Activated CD4-positive, alpha-beta T cell treated with anti-CD3 and anti-CD28 coated beads, Interleukin-2, amount 10 ng/mL, durations not matched to agents 7 days and 5 days (primary cell): ENCODE measurements around the gene RPRM. TPM values are rescaled to one million over a fixed set of nuclear protein-coding genes. Genes with fewer than 3 reads are reported as not detected.

Experiments
- CTCF ChIA-PET: fragments of 350-600 bp; sonication (Branson Sonifier 250); formaldehyde crosslinking; loops from one replicate; lab custom pipeline; 2021; ENCODE audit warnings: antibody characterized with exemption; lab: Charles Lee
- POLR2A ChIA-PET: fragments of 350-600 bp; sonication (Branson Sonifier 250); formaldehyde crosslinking; loops from one replicate; lab custom pipeline; 2021; ENCODE audit warnings: antibody characterized with exemption; lab: Charles Lee
- DNase-seq: peaks from one replicate; pipeline ENCODE4 v3.0.0-alpha.2; 2020
- H3K27ac Mint-ChIP-seq: one replicate; pipeline ENCODE4 v1.8.0; 2021; ENCODE audit warnings: mild to moderate bottlenecking, moderate library complexity, mixed read lengths
- H3K27me3 Mint-ChIP-seq: one replicate; pipeline ENCODE4 v1.8.0; 2021; ENCODE audit warnings: mixed read lengths
- H3K36me3 Mint-ChIP-seq: one replicate; pipeline ENCODE4 v1.8.0; 2021; ENCODE audit warnings: low read depth, mixed read lengths
- H3K4me1 Mint-ChIP-seq: one replicate; pipeline ENCODE4 v1.8.0; 2021; ENCODE audit warnings: mixed read lengths
- H3K4me3 Mint-ChIP-seq: one replicate; pipeline ENCODE4 v1.8.0; 2021; ENCODE audit warnings: mild to moderate bottlenecking, moderate library complexity, mixed read lengths
- H3K9me3 Mint-ChIP-seq: one replicate; pipeline ENCODE4 v1.8.0; 2021; ENCODE audit warnings: mixed read lengths
- total RNA-seq, 2 experiments: library from RNA; stranded (reverse); gene quantifications; one replicate each; pipeline ENCODE4 v1.2.3, GENCODE V29; 2021

Gene RPRM
- total RNA-seq, 2 experiments from 2014 or later: not detected

- peak overlapping the region; percentile 26 for H3K4me3 Mint-ChIP-seq
- POLR2A ChIA-PET: no interaction called here
- no peak overlapping the region for H3K27ac Mint-ChIP-seq
- H3K4me1 Mint-ChIP-seq: peaks cover 9% of the 10 kb centered on the region
- H3K36me3 Mint-ChIP-seq: peaks cover 2% of the 10 kb centered on the region
- no peaks in the 10 kb centered on the region for H3K9me3 Mint-ChIP-seq
- no peak for DNase-seq
- CTCF ChIA-PET: no interaction called here
- peaks cover 60% of the 10 kb centered on the region for H3K27me3 Mint-ChIP-seq
These were observed 800 bp downstream of the RPRM start for GRCh38 chr2:153477636-153478288.

DNA sequence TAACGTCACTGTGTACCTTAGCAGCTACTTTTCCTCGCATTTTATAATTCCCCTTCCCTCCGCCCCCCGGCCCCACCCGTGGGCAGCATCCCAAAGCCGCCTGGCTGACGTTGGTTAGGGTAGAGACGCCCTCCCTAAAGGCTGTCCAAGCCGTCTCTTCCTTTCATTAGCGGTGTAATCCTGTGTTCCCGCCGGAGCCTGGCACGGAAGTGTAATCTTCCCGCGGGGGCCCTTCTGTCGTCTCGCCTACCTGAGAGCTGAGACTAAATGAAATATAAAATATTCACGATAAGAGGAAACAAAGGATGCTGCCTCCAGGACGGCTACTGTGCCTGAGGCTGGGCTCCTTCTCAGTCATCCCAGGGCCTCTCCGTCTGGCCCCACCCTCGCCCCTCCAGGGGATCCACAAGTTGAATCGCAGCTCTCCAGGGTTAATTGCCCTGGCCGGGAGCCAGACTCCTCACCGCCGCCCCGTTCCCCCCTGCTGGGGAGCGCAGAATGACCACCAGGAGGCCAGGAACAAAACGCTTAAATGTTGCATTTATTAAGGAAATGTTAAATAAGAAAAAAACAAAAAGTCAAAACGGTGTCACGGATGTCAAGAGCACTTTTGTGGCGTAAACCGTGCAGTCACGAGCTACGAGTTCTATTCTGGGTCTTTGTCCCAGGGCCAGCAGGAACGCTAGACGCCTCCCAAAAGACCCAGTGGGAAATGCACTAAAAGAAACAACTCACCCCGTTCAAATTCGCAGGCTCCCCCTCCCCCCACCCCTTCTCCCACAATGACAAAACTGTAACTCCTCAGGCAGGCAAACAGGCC is 1.5 kb downstream of the RPRM start:
- H3K9me3 Mint-ChIP-seq: no peaks in the 10 kb centered on the region
- H3K4me1 Mint-ChIP-seq: peaks cover 9% of the 10 kb centered on the region
- DNase-seq: no peak
- H3K36me3 Mint-ChIP-seq: peaks cover 2% of the 10 kb centered on the region
- ChIA-PET POLR2A (no interaction called here), CTCF (no interaction called here)
- peaks cover 60% of the 10 kb centered on the region for H3K27me3 Mint-ChIP-seq
- no peak overlapping the region for H3K4me3 Mint-ChIP-seq
- no peak overlapping the region for H3K27ac Mint-ChIP-seq

GRCh38 chr2:153476491-153476815 is 2.1 kb downstream of the RPRM start:
- peaks cover 60% of the 10 kb centered on the region for H3K27me3 Mint-ChIP-seq
- ChIA-PET POLR2A (no interaction called here), CTCF (no interaction called here)
- peaks cover 9% of the 10 kb centered on the region for H3K4me1 Mint-ChIP-seq
- H3K27ac Mint-ChIP-seq: no peak overlapping the region
- no peak for DNase-seq
- H3K36me3 Mint-ChIP-seq: peaks cover 2% of the 10 kb centered on the region
- H3K4me3 Mint-ChIP-seq: no peak overlapping the region
- H3K9me3 Mint-ChIP-seq: no peaks in the 10 kb centered on the region

DNA sequence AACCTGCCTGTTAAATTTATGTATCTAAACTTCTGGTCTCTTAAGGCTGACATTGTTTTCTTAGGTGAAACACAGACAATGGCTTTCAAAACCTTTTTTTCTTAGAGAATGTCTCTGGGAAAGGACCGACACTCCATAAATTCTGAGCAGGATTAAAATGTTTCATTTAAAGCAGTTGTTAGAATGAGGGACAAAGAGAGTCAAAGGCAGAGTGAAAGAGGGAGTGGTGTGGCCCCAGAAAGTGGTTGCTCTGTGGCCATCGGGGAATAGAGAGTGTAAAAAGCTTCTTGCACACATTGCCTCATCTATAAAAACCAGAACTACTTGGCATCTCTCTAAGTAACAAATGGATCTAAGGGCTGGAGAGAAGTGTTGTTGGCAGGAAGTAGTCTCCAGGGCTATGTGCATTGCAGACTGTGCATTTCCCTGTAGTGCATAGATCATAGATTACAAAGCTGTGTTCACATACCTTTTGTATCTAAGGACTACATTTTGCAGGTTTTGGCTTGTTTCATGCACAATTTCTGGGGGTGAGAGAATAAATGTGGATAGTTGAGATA is 3.6 kb downstream of the RPRM start:
- no peaks in the 10 kb centered on the region for H3K9me3 Mint-ChIP-seq
- peaks cover 2% of the 10 kb centered on the region for H3K36me3 Mint-ChIP-seq
- no peak overlapping the region for H3K27ac Mint-ChIP-seq
- POLR2A ChIA-PET: no interaction called here
- peaks cover 52% of the 10 kb centered on the region for H3K27me3 Mint-ChIP-seq
- no peak for DNase-seq
- CTCF ChIA-PET: no interaction called here
- H3K4me3 Mint-ChIP-seq: no peak overlapping the region
- peaks cover 9% of the 10 kb centered on the region for H3K4me1 Mint-ChIP-seq

DNA sequence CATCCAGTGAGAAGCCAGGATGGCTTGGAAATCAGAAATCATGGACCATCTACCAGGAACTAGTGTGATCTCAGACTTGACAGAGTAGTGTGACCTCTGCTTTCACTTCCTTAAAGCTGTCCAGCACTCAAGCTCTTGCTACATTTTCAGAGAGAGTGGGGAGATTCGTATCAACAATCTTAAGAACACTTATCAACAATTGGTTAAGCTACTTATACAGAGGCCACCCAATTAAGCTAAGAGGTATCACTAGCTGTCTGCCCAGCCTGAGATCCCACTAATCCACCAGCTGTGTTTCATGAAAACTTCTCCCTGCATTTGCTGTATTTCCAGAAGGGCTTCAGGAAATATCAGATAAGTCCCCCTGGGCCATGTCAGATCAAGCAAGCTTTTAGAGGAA is 4.2 kb downstream of the RPRM start:
- no peak for DNase-seq
- ChIA-PET POLR2A (no interaction called here), CTCF (no interaction called here)
- peaks cover 2% of the 10 kb centered on the region for H3K36me3 Mint-ChIP-seq
- H3K27me3 Mint-ChIP-seq: peaks cover 48% of the 10 kb centered on the region
- H3K4me1 Mint-ChIP-seq: peaks cover 9% of the 10 kb centered on the region
- H3K27ac Mint-ChIP-seq: no peak overlapping the region
- no peak overlapping the region for H3K4me3 Mint-ChIP-seq
- no peaks in the 10 kb centered on the region for H3K9me3 Mint-ChIP-seq

- ChIA-PET CTCF (interaction anchor here (1.1 kb wide), 1 partner anchor 15 kb away, joined by 3 read pairs; no protein-coding TSS in a partner anchor), POLR2A (no interaction called here)
- no peaks in the 10 kb centered on the region for H3K9me3 Mint-ChIP-seq
- no peaks in the 10 kb centered on the region for H3K4me1 Mint-ChIP-seq
- no peak for DNase-seq
- H3K27ac Mint-ChIP-seq: no peak overlapping the region
- peaks cover 18% of the 10 kb centered on the region for H3K27me3 Mint-ChIP-seq
- no peaks in the 10 kb centered on the region for H3K36me3 Mint-ChIP-seq
- H3K4me3 Mint-ChIP-seq: no peak overlapping the region
These were observed 7.7 kb downstream of the RPRM start for GRCh38 chr2:153470867-153471266.

DNA sequence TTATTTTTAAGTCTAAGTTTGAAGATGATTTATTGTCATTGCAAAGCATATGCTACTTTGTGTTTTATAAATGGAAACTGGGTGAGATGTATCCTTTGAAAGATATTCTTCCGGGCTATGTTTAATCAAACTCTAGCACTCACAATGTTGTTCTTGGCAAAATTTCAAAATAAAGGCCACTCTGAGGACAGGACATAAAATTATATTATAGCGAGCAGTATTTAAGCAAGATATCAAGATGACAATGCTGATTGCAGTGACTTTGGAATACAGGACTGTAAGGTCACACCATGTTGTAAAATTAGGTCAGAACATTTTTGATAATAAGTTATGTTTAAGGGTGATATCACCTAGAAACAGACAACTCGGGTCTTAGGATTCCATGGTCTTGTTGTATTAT is 14.2 kb downstream of the RPRM start:
- POLR2A ChIA-PET: no interaction called here
- CTCF ChIA-PET: no interaction called here
- DNase-seq: no peak
- Mint-ChIP-seq H3K4me3 (no peak overlapping the region), H3K9me3 (no peaks in the 10 kb centered on the region), H3K27ac (no peak overlapping the region), H3K4me1 (no peaks in the 10 kb centered on the region), H3K36me3 (no peaks in the 10 kb centered on the region), H3K27me3 (peaks cover 6% of the 10 kb centered on the region)

DNA sequence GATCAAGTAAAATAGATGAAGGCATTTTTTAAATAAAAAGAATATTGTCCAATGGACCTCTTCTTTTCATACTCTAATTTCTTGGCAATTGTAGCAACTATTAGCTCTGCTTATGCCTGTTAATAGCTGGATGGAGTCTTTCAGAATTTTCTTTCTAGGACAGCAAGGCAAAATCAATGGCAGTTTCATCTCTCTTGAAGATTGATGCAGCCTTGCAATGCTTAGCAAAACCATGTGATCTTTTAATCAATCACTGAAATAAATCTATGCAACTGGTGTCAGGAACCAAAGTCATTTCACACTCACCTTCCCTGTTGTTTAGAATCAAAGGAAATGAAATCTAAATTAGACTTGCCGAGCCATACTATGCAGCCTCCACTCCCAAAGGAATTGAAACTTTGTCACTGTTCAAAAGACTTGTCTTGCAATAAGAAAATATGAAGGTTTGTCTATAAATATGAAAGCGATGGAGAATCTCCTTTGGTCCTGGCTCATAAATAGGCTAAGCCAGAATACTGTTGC is 16.2 kb downstream of the RPRM start:
- no peak for DNase-seq
- H3K9me3 Mint-ChIP-seq: no peaks in the 10 kb centered on the region
- CTCF ChIA-PET: no interaction called here
- H3K4me1 Mint-ChIP-seq: no peaks in the 10 kb centered on the region
- POLR2A ChIA-PET: no interaction called here
- no peak overlapping the region for H3K4me3 Mint-ChIP-seq
- no peaks in the 10 kb centered on the region for H3K36me3 Mint-ChIP-seq
- no peak overlapping the region for H3K27ac Mint-ChIP-seq
- H3K27me3 Mint-ChIP-seq: peaks cover 9% of the 10 kb centered on the region

DNA sequence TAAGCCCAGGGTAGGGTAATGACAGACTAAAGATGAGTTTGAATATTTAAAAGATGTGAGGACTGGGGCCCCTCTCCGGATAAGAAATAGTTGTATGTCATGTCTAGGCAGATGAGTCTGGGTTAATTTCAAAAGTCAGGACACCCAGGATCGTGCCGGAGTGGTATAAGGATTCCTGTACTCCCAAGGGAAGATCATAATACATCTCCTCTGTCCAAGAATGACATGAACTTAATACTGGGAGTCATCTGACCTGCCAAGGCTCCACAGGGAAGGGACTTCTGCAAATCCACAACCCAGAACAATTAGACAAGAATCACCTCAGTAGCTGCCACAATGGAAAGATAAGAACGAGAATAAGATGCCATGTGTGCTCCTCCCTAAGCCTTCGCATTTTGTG is 17.1 kb downstream of the RPRM start:
- Mint-ChIP-seq H3K27ac (no peak overlapping the region), H3K4me1 (no peaks in the 10 kb centered on the region), H3K9me3 (no peaks in the 10 kb centered on the region), H3K36me3 (no peaks in the 10 kb centered on the region), H3K27me3 (peaks cover 9% of the 10 kb centered on the region), H3K4me3 (no peak overlapping the region)
- DNase-seq: no peak
- CTCF ChIA-PET: no interaction called here
- POLR2A ChIA-PET: no interaction called here

GRCh38 chr2:153455861-153456260 is 22.7 kb downstream of the RPRM start:
- POLR2A ChIA-PET: no interaction called here
- H3K27ac Mint-ChIP-seq: no peak overlapping the region
- CTCF ChIA-PET: no interaction called here
- no peak overlapping the region for H3K4me3 Mint-ChIP-seq
- no peaks in the 10 kb centered on the region for H3K36me3 Mint-ChIP-seq
- no peaks in the 10 kb centered on the region for H3K4me1 Mint-ChIP-seq
- DNase-seq: no peak
- H3K27me3 Mint-ChIP-seq: peaks cover 7% of the 10 kb centered on the region
- no peaks in the 10 kb centered on the region for H3K9me3 Mint-ChIP-seq

DNA sequence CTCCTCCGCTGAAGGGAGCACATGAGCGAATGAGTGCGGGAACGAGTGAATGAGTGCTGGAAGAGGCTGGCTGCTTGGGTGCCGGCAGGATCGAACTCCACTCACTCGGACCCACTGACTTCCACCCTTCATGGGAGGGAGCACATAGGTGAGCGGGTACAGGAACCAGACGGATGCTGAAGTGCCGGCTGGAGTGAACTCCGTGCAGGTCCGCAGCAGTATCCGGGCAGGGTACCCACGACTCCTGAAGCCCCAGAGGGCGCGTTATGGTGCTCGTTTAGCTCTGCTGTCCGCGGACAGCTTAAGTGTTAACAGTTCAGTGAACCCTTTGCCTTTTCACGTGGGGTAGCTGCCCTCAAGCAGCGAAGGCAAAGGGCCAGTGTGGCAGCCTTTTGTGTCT is 23.2 kb downstream of the RPRM start:
- CTCF ChIA-PET: no interaction called here
- no peak overlapping the region for H3K27ac Mint-ChIP-seq
- H3K27me3 Mint-ChIP-seq: peaks cover 7% of the 10 kb centered on the region
- H3K4me3 Mint-ChIP-seq: no peak overlapping the region
- no peaks in the 10 kb centered on the region for H3K9me3 Mint-ChIP-seq
- H3K36me3 Mint-ChIP-seq: no peaks in the 10 kb centered on the region
- POLR2A ChIA-PET: no interaction called here
- no peaks in the 10 kb centered on the region for H3K4me1 Mint-ChIP-seq
- DNase-seq: no peak

GRCh38 chr2:153451611-153452010 is 27.0 kb downstream of the RPRM start:
- H3K27me3 Mint-ChIP-seq: no peaks in the 10 kb centered on the region
- no peaks in the 10 kb centered on the region for H3K9me3 Mint-ChIP-seq
- POLR2A ChIA-PET: no interaction called here
- CTCF ChIA-PET: no interaction called here
- H3K36me3 Mint-ChIP-seq: no peaks in the 10 kb centered on the region
- H3K27ac Mint-ChIP-seq: no peak overlapping the region
- H3K4me3 Mint-ChIP-seq: no peak overlapping the region
- no peak for DNase-seq
- no peaks in the 10 kb centered on the region for H3K4me1 Mint-ChIP-seq

DNA sequence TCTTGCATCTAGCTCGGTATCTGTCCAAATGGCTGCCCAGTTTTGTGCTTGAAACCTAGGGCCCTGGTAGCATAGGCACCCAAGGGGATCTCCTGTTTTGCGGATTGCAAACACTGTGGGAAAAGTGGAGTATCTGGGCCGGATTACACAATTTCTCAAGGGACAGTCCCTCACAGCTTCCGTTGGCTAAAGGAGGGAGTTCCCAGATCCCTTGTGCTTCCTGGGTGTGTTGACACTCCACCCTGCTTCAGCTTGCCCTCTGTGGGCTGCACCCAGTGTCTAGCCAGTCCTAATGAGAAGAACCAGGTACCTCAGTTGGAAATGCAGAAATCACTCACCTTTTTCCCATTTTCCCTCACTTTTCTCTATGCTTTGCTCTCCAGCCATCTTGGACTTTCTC is 35.5 kb downstream of the RPRM start:
- no peaks in the 10 kb centered on the region for H3K27me3 Mint-ChIP-seq
- ChIA-PET CTCF (no interaction called here), POLR2A (no interaction called here)
- H3K27ac Mint-ChIP-seq: no peak overlapping the region
- DNase-seq: no peak
- H3K9me3 Mint-ChIP-seq: peaks cover 9% of the 10 kb centered on the region
- no peaks in the 10 kb centered on the region for H3K4me1 Mint-ChIP-seq
- no peak overlapping the region for H3K4me3 Mint-ChIP-seq
- no peaks in the 10 kb centered on the region for H3K36me3 Mint-ChIP-seq
